A673 (cell line): ENCODE measurements around the gene REP15.
"Not testable (repeated sequence)": the region's sequence is repeated elsewhere in the genome, so short reads cannot be mapped to it uniquely, and the experiment has no call there.

Experiments
- CTCF ChIP-seq: fragments of 300-800, 200-600 bp; sonication (generic); conservative IDR thresholded peaks from 2 replicates; pipeline ENCODE4 v1.5.1; 2017; ENCODE audit warnings: low read depth, mild to moderate bottlenecking, antibody characterized with exemption, low read length, moderate library complexity, mixed read lengths
- EZH2 ChIP-seq: fragments of 200-600 bp; sonication (generic); IDR thresholded peaks from 2 replicates; pipeline ENCODE4 v1.6.1; 2017; ENCODE audit warnings: borderline replicate concordance, low read depth, mild to moderate bottlenecking, mixed read lengths, antibody characterized with exemption, low read length; ENCODE audit not compliant: poor library complexity, severe bottlenecking

GRCh38 chr12:27655476-27655875 is 40.8 kb upstream of the REP15 start:
- not testable (repeated sequence) for TF ChIP-seq CTCF, EZH2
